GM12878 (cell line): ENCODE results near the gene TBXAS1. TPM values are rescaled to one million over a fixed set of nuclear protein-coding genes. Genes with fewer than 3 reads are reported as not detected.

Source experiments
- ATAC-seq: fragments of 200-7000 bp; cut with Tn5 transposase; 3 replicates; pipeline ENCODE4 v1.9.1; 2020; ENCODE audit warnings: mild to moderate bottlenecking, moderate library complexity
- BruUV-seq: library from RNA; stranded (reverse); fragments of 400-500 nt; replicated peaks from 2 replicates; lab custom pipeline; 2021; lab: Mats Ljungman, UMichigan
- CTCF ChIA-PET: fragments of 300-600 bp; sonication (Branson Sonifier 250); formaldehyde crosslinking; extraction: SDS; loops from one replicate; lab custom pipeline; 2021; ENCODE audit warnings: inconsistent platforms; lab: Yijun Ruan, JAX
- POLR2A ChIA-PET: fragments of 350-600 bp; formaldehyde crosslinking; extraction: SDS; loops from one replicate; lab custom pipeline; 2021; ENCODE audit warnings: inconsistent platforms; lab: Charles Lee
- RAD21 ChIA-PET: fragments of 300-600 bp; sonication (Branson Sonifier 250); formaldehyde crosslinking; loops from one replicate; lab custom pipeline; 2023; ENCODE audit warnings: antibody characterized with exemption; ENCODE audit not compliant: unreplicated experiment; lab: Charles Lee
- SMC1A ChIA-PET: fragments of 300-600 bp; sonication (Branson Sonifier 250); formaldehyde crosslinking; loops from one replicate; lab custom pipeline; 2023; ENCODE audit not compliant: unreplicated experiment, uncharacterized antibody; lab: Charles Lee
- DNase-seq: peaks from one replicate; pipeline ENCODE4 v3.0.0-alpha.2; 2011; ENCODE audit warnings: low read depth, low spot score
- FAIRE-seq: peaks from 3 replicates; lab custom pipeline; 2011; peaks lifted over from hg19 to GRCh38; lab: Jason Lieb, UNC
- H2AFZ ChIP-seq: 2 replicates; pipeline ENCODE4 v1.6.0; 2011; ENCODE audit warnings: low read depth, low read length, control low read depth; ENCODE audit not compliant: control insufficient read depth
- H3K27ac ChIP-seq: 2 replicates; pipeline ENCODE4 v1.5.1; 2011; ENCODE audit warnings: control low read depth; ENCODE audit not compliant: control insufficient read depth, insufficient read depth
- H3K27me3 ChIP-seq, 2 experiments: replicated peaks in 1 of 2; 2 replicates each; pipeline versions ENCODE4 v1.6.0 to v1.6.1; 2011; ENCODE audit warnings: low read length in 1 of 2; ENCODE audit not compliant: control insufficient read depth in 2 of 2, insufficient read depth in 2 of 2
- H3K36me3 ChIP-seq, 2 experiments: 2 replicates each; pipeline ENCODE4 v1.5.1; 2011; ENCODE audit warnings: low read length in 1 of 2; ENCODE audit not compliant: control insufficient read depth in 2 of 2, insufficient read depth in 2 of 2
- H3K4me1 ChIP-seq: 2 replicates; pipeline ENCODE4 v1.6.1; 2011; ENCODE audit warnings: mild to moderate bottlenecking, low read length, moderate library complexity, mixed read lengths; ENCODE audit not compliant: control insufficient read depth, insufficient read depth
- H3K4me2 ChIP-seq: 2 replicates; pipeline ENCODE4 v1.6.0; 2011; ENCODE audit warnings: control low read depth; ENCODE audit not compliant: control insufficient read depth, insufficient read depth
- H3K4me3 ChIP-seq: fragments of 200-600 bp; sonication (generic); 2 replicates; pipeline ENCODE4 v1.5.1; 2016
- H3K79me2 ChIP-seq: 2 replicates; pipeline ENCODE4 v1.6.0; 2011; ENCODE audit warnings: low read length; ENCODE audit not compliant: control insufficient read depth, insufficient read depth
- H3K9ac ChIP-seq: 2 replicates; pipeline ENCODE4 v1.8.0; 2011; ENCODE audit warnings: low read length, control low read depth, mixed read lengths; ENCODE audit not compliant: control insufficient read depth, insufficient read depth
- H3K9me3 ChIP-seq: replicated peaks from 3 replicates; pipeline ENCODE4 v1.5.1; 2011; ENCODE audit warnings: mild to moderate bottlenecking, low read length; ENCODE audit not compliant: control insufficient read depth, insufficient read depth
- H4K20me1 ChIP-seq: 2 replicates; pipeline ENCODE4 v1.6.0; 2011; ENCODE audit not compliant: control insufficient read depth, insufficient read depth
- CHD1 ChIP-seq: IDR thresholded peaks from 2 replicates; pipeline ENCODE4 v1.6.1; 2012; ENCODE audit warnings: low read depth, low read length, improper control_type of control experiment
- HDGF ChIP-seq: fragments of 450-650 bp; IDR thresholded peaks from 2 replicates; pipeline ENCODE4 v1.6.1; 2016; ENCODE audit warnings: antibody characterized with exemption
- IKZF1 ChIP-seq: fragments of 450-650 bp; conservative IDR thresholded peaks from 2 replicates; pipeline ENCODE4 v1.6.1; 2017; ENCODE audit warnings: antibody characterized with exemption, mild to moderate bottlenecking
- PML ChIP-seq: IDR thresholded peaks from 2 replicates; pipeline ENCODE4 v1.6.1; 2012; ENCODE audit warnings: low read length, inconsistent platforms
- SRF ChIP-seq, 2 experiments: IDR thresholded peaks; 2 replicates each; pipeline ENCODE4 v1.6.1; 2011; ENCODE audit warnings: low read depth in 2 of 2, low read length in 2 of 2, mild to moderate bottlenecking in 1 of 2, moderate library complexity in 1 of 2
- WGBS: methylation state at CpG from one replicate; pipeline ENCODE4 v1.1.6; 2016; ENCODE audit warnings: low lambda C conversion rate; ENCODE audit not compliant: insufficient replicate concordance, insufficient coverage; ENCODE audit errors: missing lambda C conversion rate; 5-methylcytosine and 5-hydroxymethylcytosine counted together
- in situ Hi-C: fragments of 300-500 bp; cut with MboI; formaldehyde crosslinking; loops from 9 replicates; pipeline ENCODE4 v1.14.3; 2018; ENCODE audit warnings: mixed read lengths
- intact Hi-C: fragments of 100-400 bp; cut with micrococcal nuclease; formaldehyde crosslinking; loops from one replicate; pipeline ENCODE4 v1.14.2; 2022; ENCODE audit not compliant: unreplicated experiment
- polyA plus RNA-seq, 11 experiments: library from polyadenylated mRNA; depleted of rRNA in 4 of 11; unstranded in 6 of 11; stranded (reverse) in 5 of 11; fragments of >200 nt; fragmentation: Nextera tagmentation in 4 of 11; fragmentation: Illumina TruSeq in 1 of 11; extraction: Ambion mirVana in 4 of 11; extraction: Trizol in 1 of 11; gene quantifications; 1 replicate in 1 of 11; 2 replicates in 10 of 11; pipeline versions ENCODE4 v1.2.1 to v1.2.3, GENCODE V29; 2011 to 2016; ENCODE audit warnings: inconsistent platforms in 2 of 11, missing spikeins in 2 of 11, low read depth in 1 of 11
- total RNA-seq, 4 experiments: library from RNA; depleted of rRNA in 3 of 4; stranded (reverse); fragments of >200 nt in 3 of 4; fragmentation: Illumina TruSeq in 1 of 4; extraction: Trizol in 1 of 4; gene quantifications; 2 replicates each; pipeline versions ENCODE4 v1.2.1 to v1.2.3, GENCODE V29; 2013 to 2021
- TF ChIP-seq, protein P1 (sequence below): IDR thresholded peaks from 2 replicates; pipeline ENCODE4 v1.6.1; 2012; ENCODE audit warnings: low read depth, low read length, improper control_type of control experiment
- TF ChIP-seq, protein P2 (sequence below): fragments of 450-650 bp; IDR thresholded peaks from 2 replicates; pipeline ENCODE4 v1.6.1; 2018; ENCODE audit warnings: mild to moderate bottlenecking, low read depth, moderate library complexity; ENCODE audit not compliant: partially characterized antibody

TBXAS1 gene
- total and polyA plus RNA-seq, 10 of the 15 experiments (the other 5 are each of a cell fraction or from before 2014, with no cell fraction given), result 1.5 to 32.7 (median 16.3) TPM

DNA sequence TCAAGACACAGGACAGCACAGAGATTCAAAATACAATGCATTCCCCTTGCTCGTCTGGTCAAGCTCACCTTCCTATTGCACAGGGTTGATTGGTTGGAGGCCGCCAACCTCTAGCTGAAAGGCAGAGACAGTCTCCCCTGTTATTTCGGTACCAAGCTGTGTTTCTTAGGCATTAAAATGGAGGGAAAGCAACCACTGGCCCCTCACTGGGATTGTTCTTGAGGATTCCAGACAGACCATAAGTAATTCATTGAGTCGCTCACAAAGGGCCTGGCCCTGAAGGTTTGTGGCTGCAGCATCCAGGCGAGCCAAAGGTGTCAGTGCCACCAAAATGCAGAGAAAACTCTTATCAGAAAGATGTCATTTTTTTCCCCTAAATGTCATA, 152.4 kb downstream of the TBXAS1 start:
- no peak overlapping the region for H3K4me3 ChIP-seq
- H4K20me1 ChIP-seq, result no peaks in the 10 kb centered on the region
- no peak overlapping the region for H3K4me2 ChIP-seq
- ChIA-PET RAD21 (no interaction called here), POLR2A (no interaction called here), CTCF (interaction anchor here (1.0 kb wide), 1 partner anchor 19 kb away, joined by 3 read pairs; no protein-coding TSS in a partner anchor), SMC1A (no interaction called here)
- FAIRE-seq, result no peak
- H3K36me3 ChIP-seq, result no peaks in the 10 kb centered on the region
- no TSS peak for BruUV-seq
- H3K27ac ChIP-seq, result no peak overlapping the region
- in situ Hi-C loops (no loop called here), intact Hi-C loops (loop anchor here (5.0 kb wide), 1 partner anchor 199 kb away; no protein-coding TSS in a partner anchor)
- H3K9ac ChIP-seq, result no peak overlapping the region; the same call in 1 of the 2 replicates
- H3K27me3 ChIP-seq, result no peaks in the 10 kb centered on the region
- TF ChIP-seq, protein P1, sequence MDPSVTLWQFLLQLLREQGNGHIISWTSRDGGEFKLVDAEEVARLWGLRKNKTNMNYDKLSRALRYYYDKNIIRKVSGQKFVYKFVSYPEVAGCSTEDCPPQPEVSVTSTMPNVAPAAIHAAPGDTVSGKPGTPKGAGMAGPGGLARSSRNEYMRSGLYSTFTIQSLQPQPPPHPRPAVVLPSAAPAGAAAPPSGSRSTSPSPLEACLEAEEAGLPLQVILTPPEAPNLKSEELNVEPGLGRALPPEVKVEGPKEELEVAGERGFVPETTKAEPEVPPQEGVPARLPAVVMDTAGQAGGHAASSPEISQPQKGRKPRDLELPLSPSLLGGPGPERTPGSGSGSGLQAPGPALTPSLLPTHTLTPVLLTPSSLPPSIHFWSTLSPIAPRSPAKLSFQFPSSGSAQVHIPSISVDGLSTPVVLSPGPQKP, result no peak
- TF ChIP-seq HDGF (no peak), CHD1 (no peak), PML (no peak), IKZF1 (no peak), SRF (IDR thresholded peaks at IDR 0.05; ENCODE audit: low read depth in 2 of 2, low read length in 2 of 2) (no peak)
- TF ChIP-seq, protein P2, sequence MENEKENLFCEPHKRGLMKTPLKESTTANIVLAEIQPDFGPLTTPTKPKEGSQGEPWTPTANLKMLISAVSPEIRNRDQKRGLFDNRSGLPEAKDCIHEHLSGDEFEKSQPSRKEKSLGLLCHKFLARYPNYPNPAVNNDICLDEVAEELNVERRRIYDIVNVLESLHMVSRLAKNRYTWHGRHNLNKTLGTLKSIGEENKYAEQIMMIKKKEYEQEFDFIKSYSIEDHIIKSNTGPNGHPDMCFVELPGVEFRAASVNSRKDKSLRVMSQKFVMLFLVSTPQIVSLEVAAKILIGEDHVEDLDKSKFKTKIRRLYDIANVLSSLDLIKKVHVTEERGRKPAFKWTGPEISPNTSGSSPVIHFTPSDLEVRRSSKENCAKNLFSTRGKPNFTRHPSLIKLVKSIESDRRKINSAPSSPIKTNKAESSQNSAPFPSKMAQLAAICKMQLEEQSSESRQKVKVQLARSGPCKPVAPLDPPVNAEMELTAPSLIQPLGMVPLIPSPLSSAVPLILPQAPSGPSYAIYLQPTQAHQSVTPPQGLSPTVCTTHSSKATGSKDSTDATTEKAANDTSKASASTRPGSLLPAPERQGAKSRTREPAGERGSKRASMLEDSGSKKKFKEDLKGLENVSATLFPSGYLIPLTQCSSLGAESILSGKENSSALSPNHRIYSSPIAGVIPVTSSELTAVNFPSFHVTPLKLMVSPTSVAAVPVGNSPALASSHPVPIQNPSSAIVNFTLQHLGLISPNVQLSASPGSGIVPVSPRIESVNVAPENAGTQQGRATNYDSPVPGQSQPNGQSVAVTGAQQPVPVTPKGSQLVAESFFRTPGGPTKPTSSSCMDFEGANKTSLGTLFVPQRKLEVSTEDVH, result no peak
- TF ChIP-seq, all 136 proteins: peak for 0
- DNase-seq, result no peak
- no peaks in the 10 kb centered on the region for H3K4me1 ChIP-seq
- no peaks in the 10 kb centered on the region for H3K9me3 ChIP-seq
- H3K79me2 ChIP-seq, result no peaks in the 10 kb centered on the region
- no peak overlapping the region for H2AFZ ChIP-seq
- WGBS, result 86% methylated on average over 5 of the region's 5 CpGs
- no peak for ATAC-seq
